ENCODE data around the gene NDUFV2.
"Not testable (repeated sequence)": the region's sequence is repeated elsewhere in the genome, so short reads cannot be mapped to it uniquely, and the experiment has no call there.

NDUFV2 gene

GRCh38 chr18:9090578-9090977 lies 11.9 kb upstream of the NDUFV2 start:
- no peak overlapping the region for H3K4me3 ChIP-seq (ENCODE audit: low read depth, low read length)
- no peak for DNase-seq
- no peaks in the 10 kb centered on the region for H3K36me3 ChIP-seq
- TF ChIP-seq CTCF (IDR thresholded peaks at IDR 0.05; ENCODE audit: low read depth, low read length): no peak
- H3K27me3 ChIP-seq (ENCODE audit: insufficient read depth, low read depth, severe bottlenecking): no peaks in the 10 kb centered on the region
- H3K9me3 ChIP-seq (ENCODE audit: severe bottlenecking): peaks cover 2% of the 10 kb centered on the region
- no peak overlapping the region for H3K27ac ChIP-seq

GRCh38 chr18:9091066-9091476 lies 11.4 kb upstream of the NDUFV2 start:
- Histone ChIP-seq H3K9me3 (ENCODE audit: severe bottlenecking) (peaks cover 2% of the 10 kb centered on the region), H3K4me3 (ENCODE audit: low read depth, low read length) (no peak overlapping the region), H3K27ac (no peak overlapping the region), H3K27me3 (ENCODE audit: insufficient read depth, low read depth, severe bottlenecking) (no peaks in the 10 kb centered on the region), H3K36me3 (no peaks in the 10 kb centered on the region)
- no peak for DNase-seq
- TF ChIP-seq CTCF (IDR thresholded peaks at IDR 0.05; ENCODE audit: low read depth, low read length): no peak

- no peaks in the 10 kb centered on the region for H3K36me3 ChIP-seq
- H3K27ac ChIP-seq: no peak overlapping the region
- no peaks in the 10 kb centered on the region for H3K27me3 ChIP-seq (ENCODE audit: insufficient read depth, low read depth, severe bottlenecking)
- peaks cover 2% of the 10 kb centered on the region for H3K9me3 ChIP-seq (ENCODE audit: severe bottlenecking)
- DNase-seq: no peak
- H3K4me3 ChIP-seq (ENCODE audit: low read depth, low read length): no peak overlapping the region
- TF ChIP-seq CTCF (IDR thresholded peaks at IDR 0.05; ENCODE audit: low read depth, low read length): no peak
These were observed 9.8 kb upstream of the NDUFV2 start for GRCh38 chr18:9092665-9093064.

GRCh38 chr18:9093109-9093508 lies 9.4 kb upstream of the NDUFV2 start:
- not testable (repeated sequence) for H3K9me3 ChIP-seq (ENCODE audit: severe bottlenecking); H3K36me3 ChIP-seq; DNase-seq; H3K4me3 ChIP-seq (ENCODE audit: low read depth, low read length); H3K27me3 ChIP-seq (ENCODE audit: insufficient read depth, low read depth, severe bottlenecking); H3K27ac ChIP-seq

- no peak overlapping the region for H3K27ac ChIP-seq
- TF ChIP-seq CTCF (IDR thresholded peaks at IDR 0.05; ENCODE audit: low read depth, low read length): no peak
- no peak overlapping the region for H3K4me3 ChIP-seq (ENCODE audit: low read depth, low read length)
- H3K27me3 ChIP-seq (ENCODE audit: insufficient read depth, low read depth, severe bottlenecking): no peaks in the 10 kb centered on the region
- H3K36me3 ChIP-seq: no peaks in the 10 kb centered on the region
- no peak for DNase-seq
- H3K9me3 ChIP-seq (ENCODE audit: severe bottlenecking): peaks cover 2% of the 10 kb centered on the region
These were observed 7.9 kb upstream of the NDUFV2 start for GRCh38 chr18:9094307-9095226.

- DNase-seq: no peak
- no peak overlapping the region for H3K27ac ChIP-seq
- H3K9me3 ChIP-seq (ENCODE audit: severe bottlenecking): peaks cover 2% of the 10 kb centered on the region
- TF ChIP-seq CTCF (IDR thresholded peaks at IDR 0.05; ENCODE audit: low read depth, low read length): no peak
- no peaks in the 10 kb centered on the region for H3K36me3 ChIP-seq
- no peaks in the 10 kb centered on the region for H3K27me3 ChIP-seq (ENCODE audit: insufficient read depth, low read depth, severe bottlenecking)
- H3K4me3 ChIP-seq (ENCODE audit: low read depth, low read length): no peak overlapping the region
These were observed 7.0 kb upstream of the NDUFV2 start for GRCh38 chr18:9095297-9096006.

Data from WERI-Rb-1 (cell line).